ENCODE measurements around the gene KBTBD12.

GRCh38 chr3:127991681-127992080 is 76.6 kb downstream of the KBTBD12 start:
- no peak for TF ChIP-seq POLR2AphosphoS5 (IDR thresholded peaks at IDR 0.05; ENCODE audit: low read depth, low read length)
- TF ChIP-seq POLR2A (IDR thresholded peaks at IDR 0.05; ENCODE audit: low read depth, low read length) = no peak
- no peak for TF ChIP-seq PAX5 (IDR thresholded peaks at IDR 0.05; ENCODE audit: insufficient read depth, low read length, severe bottlenecking)

All from GM12891 (cell line).